ENCODE data around the gene KRT13. TPM values are rescaled to one million over a fixed set of nuclear protein-coding genes. Genes with fewer than 3 reads are reported as not detected.

The KRT13 gene
- total and polyA plus RNA-seq, 7 experiments from 2014 or later: not detected

- POLR2A ChIA-PET: no interaction called here
- Mint-ChIP-seq H3K27me3 (peaks cover 0 to 3% (median 0%) of the 10 kb centered on the region in 5 donors), H3K4me3 (no peak overlapping the region), H3K27ac (no peak overlapping the region), H3K9me3 (peaks cover 0 to 14% (median 4%) of the 10 kb centered on the region in 11 donors), H3K4me1 (no peaks in the 10 kb centered on the region), H3K36me3 (peaks cover 0 to 7% (median 0%) of the 10 kb centered on the region in 5 donors)
- no peaks in the 10 kb centered on the region for H3K36me3 ChIP-seq (ENCODE audit: control insufficient read depth in 2 of 3, insufficient read depth in 3 of 3, low read length in 3 of 3)
- no peak overlapping the region for H3K27ac ChIP-seq (ENCODE audit: low read depth, low read length)
- no peaks in the 10 kb centered on the region for H3K9me3 ChIP-seq (ENCODE audit: control insufficient read depth in 2 of 3, low read length in 3 of 3)
- DNase-seq: no peak
- intact Hi-C loops (cut with micrococcal nuclease): no loop called here
- no peak for ATAC-seq
- H3K4me3 ChIP-seq (ENCODE audit: low read length): no peak overlapping the region
- H3K4me1 ChIP-seq (ENCODE audit: control insufficient read depth in 2 of 2, insufficient read depth in 2 of 2, low read length in 2 of 2): no peaks in the 10 kb centered on the region
- CTCF ChIA-PET: no interaction called here
- no peaks in the 10 kb centered on the region for H3K27me3 ChIP-seq (ENCODE audit: control insufficient read depth in 2 of 2, insufficient read depth in 2 of 2, low read length in 2 of 2)
These were observed 40.7 kb downstream of the KRT13 start for GRCh38 chr17:41464682-41465081.

- intact Hi-C loops (cut with micrococcal nuclease): no loop called here
- DNase-seq (no peak), ATAC-seq (no peak)
- H3K9me3 Mint-ChIP-seq: peaks cover 0 to 14% (median 4%) of the 10 kb centered on the region in 11 donors
- H3K36me3 Mint-ChIP-seq: peaks cover 0 to 7% (median 0%) of the 10 kb centered on the region in 5 donors
- H3K4me1 Mint-ChIP-seq: no peaks in the 10 kb centered on the region
- CTCF ChIA-PET: no interaction called here
- Histone ChIP-seq H3K4me1 (ENCODE audit: control insufficient read depth in 2 of 2, insufficient read depth in 2 of 2, low read length in 2 of 2) (no peaks in the 10 kb centered on the region), H3K36me3 (ENCODE audit: control insufficient read depth in 2 of 3, insufficient read depth in 3 of 3, low read length in 3 of 3) (no peaks in the 10 kb centered on the region), H3K27ac (ENCODE audit: low read depth, low read length) (no peak overlapping the region), H3K27me3 (ENCODE audit: control insufficient read depth in 2 of 2, insufficient read depth in 2 of 2, low read length in 2 of 2) (no peaks in the 10 kb centered on the region), H3K9me3 (ENCODE audit: control insufficient read depth in 2 of 3, low read length in 3 of 3) (no peaks in the 10 kb centered on the region), H3K4me3 (ENCODE audit: low read length) (no peak overlapping the region)
- H3K27ac Mint-ChIP-seq: no peak overlapping the region
- H3K27me3 Mint-ChIP-seq: peaks cover 0 to 3% (median 0%) of the 10 kb centered on the region in 5 donors
- POLR2A ChIA-PET: no interaction called here
- no peak overlapping the region for H3K4me3 Mint-ChIP-seq
These were observed 41.2 kb downstream of the KRT13 start for GRCh38 chr17:41464173-41464572.

DNA sequence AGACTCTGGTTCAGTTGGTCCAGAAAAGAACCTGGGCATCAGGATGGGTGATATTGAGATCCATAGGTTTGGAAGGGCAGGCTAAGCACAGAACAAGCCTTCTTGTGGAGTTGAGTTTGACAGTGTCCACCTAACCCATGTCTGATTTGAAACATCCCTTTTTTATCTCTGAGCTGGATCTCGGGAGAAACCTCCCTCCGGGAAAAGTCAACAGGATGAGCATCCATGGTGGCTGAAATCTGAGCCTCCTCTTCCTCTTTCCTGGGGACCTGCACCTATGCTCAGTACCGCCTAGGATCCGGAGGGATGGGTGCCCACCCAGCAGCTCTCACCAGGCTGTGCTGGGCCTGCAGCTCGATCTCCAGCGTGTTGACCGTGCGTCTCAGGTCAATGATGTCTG is 41.7 kb downstream of the KRT13 start:
- Mint-ChIP-seq H3K27ac (no peak overlapping the region), H3K36me3 (peaks cover 0 to 6% (median 0%) of the 10 kb centered on the region in 5 donors), H3K4me1 (no peaks in the 10 kb centered on the region), H3K27me3 (peaks cover 0 to 3% (median 0%) of the 10 kb centered on the region in 5 donors), H3K9me3 (peaks cover 0 to 13% (median 4%) of the 10 kb centered on the region in 11 donors), H3K4me3 (no peak overlapping the region)
- intact Hi-C loops (cut with micrococcal nuclease): no loop called here
- Histone ChIP-seq H3K36me3 (ENCODE audit: control insufficient read depth in 2 of 3, insufficient read depth in 3 of 3, low read length in 3 of 3) (no peaks in the 10 kb centered on the region), H3K4me3 (ENCODE audit: low read length) (no peak overlapping the region), H3K9me3 (ENCODE audit: control insufficient read depth in 2 of 3, low read length in 3 of 3) (no peaks in the 10 kb centered on the region), H3K27me3 (ENCODE audit: control insufficient read depth in 2 of 2, insufficient read depth in 2 of 2, low read length in 2 of 2) (no peaks in the 10 kb centered on the region), H3K27ac (ENCODE audit: low read depth, low read length) (no peak overlapping the region), H3K4me1 (ENCODE audit: control insufficient read depth in 2 of 2, insufficient read depth in 2 of 2, low read length in 2 of 2) (no peaks in the 10 kb centered on the region)
- ChIA-PET CTCF (interaction anchor here (0.6 kb wide), 1 partner anchor 444 kb away, joined by 3 read pairs; no protein-coding TSS in a partner anchor), POLR2A (no interaction called here)
- no peak for ATAC-seq
- DNase-seq: no peak

GRCh38 chr17:41462705-41463104 is 42.7 kb downstream of the KRT13 start:
- ChIA-PET POLR2A (no interaction called here), CTCF (no interaction called here)
- no peaks in the 10 kb centered on the region for H3K9me3 ChIP-seq (ENCODE audit: control insufficient read depth in 2 of 3, low read length in 3 of 3)
- H3K27ac ChIP-seq (ENCODE audit: low read depth, low read length): no peak overlapping the region
- H3K4me1 Mint-ChIP-seq: no peaks in the 10 kb centered on the region
- no peaks in the 10 kb centered on the region for H3K4me1 ChIP-seq (ENCODE audit: control insufficient read depth in 2 of 2, insufficient read depth in 2 of 2, low read length in 2 of 2)
- no peaks in the 10 kb centered on the region for H3K27me3 ChIP-seq (ENCODE audit: control insufficient read depth in 2 of 2, insufficient read depth in 2 of 2, low read length in 2 of 2)
- peaks cover 0 to 4% (median 0%) of the 10 kb centered on the region in 5 donors for H3K27me3 Mint-ChIP-seq
- H3K4me3 ChIP-seq (ENCODE audit: low read length): no peak overlapping the region
- H3K36me3 ChIP-seq (ENCODE audit: control insufficient read depth in 2 of 3, insufficient read depth in 3 of 3, low read length in 3 of 3): no peaks in the 10 kb centered on the region
- intact Hi-C loops (cut with micrococcal nuclease): no loop called here
- ATAC-seq: no peak
- DNase-seq: no peak
- peaks cover 0 to 3% (median under 1%) of the 10 kb centered on the region in 11 donors for H3K9me3 Mint-ChIP-seq
- no peaks in the 10 kb centered on the region for H3K36me3 Mint-ChIP-seq
- H3K4me3 Mint-ChIP-seq: no peak overlapping the region
- H3K27ac Mint-ChIP-seq: no peak overlapping the region

DNA sequence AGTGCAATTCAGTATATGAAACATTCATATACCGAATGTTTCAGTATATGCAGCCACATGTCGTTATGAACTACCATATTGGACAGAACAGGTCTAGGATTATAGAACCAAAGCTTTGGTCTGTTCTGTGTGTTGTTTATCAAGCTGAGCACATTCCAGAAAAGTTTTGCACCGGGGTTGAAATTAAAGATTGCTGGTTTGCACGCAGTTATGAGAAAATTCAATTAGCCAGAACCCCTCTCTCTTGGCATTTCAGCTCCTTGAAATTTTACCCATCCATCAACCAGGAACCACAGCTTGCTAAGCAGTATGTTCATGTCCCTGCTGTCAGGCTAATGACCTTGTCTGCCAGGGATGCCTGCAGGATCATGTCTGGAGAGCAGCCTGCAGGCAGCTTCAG is 47.7 kb downstream of the KRT13 start:
- no peaks in the 10 kb centered on the region for H3K36me3 Mint-ChIP-seq
- ChIA-PET POLR2A (no interaction called here), CTCF (no interaction called here)
- H3K4me1 ChIP-seq (ENCODE audit: control insufficient read depth in 2 of 2, insufficient read depth in 2 of 2, low read length in 2 of 2): no peaks in the 10 kb centered on the region
- H3K9me3 Mint-ChIP-seq: peaks cover 0 to 3% (median 0%) of the 10 kb centered on the region in 11 donors
- H3K27me3 ChIP-seq (ENCODE audit: control insufficient read depth in 2 of 2, insufficient read depth in 2 of 2, low read length in 2 of 2): no peaks in the 10 kb centered on the region
- H3K4me3 ChIP-seq (ENCODE audit: low read length): no peak overlapping the region
- intact Hi-C loops (cut with micrococcal nuclease): no loop called here
- H3K27ac ChIP-seq (ENCODE audit: low read depth, low read length): no peak overlapping the region
- H3K9me3 ChIP-seq (ENCODE audit: control insufficient read depth in 2 of 3, low read length in 3 of 3): no peaks in the 10 kb centered on the region
- ATAC-seq: no peak
- peaks cover 0 to 11% (median 0%) of the 10 kb centered on the region in 5 donors for H3K27me3 Mint-ChIP-seq
- H3K4me1 Mint-ChIP-seq: no peaks in the 10 kb centered on the region
- DNase-seq: no peak
- H3K27ac Mint-ChIP-seq: no peak overlapping the region
- H3K4me3 Mint-ChIP-seq: no peak overlapping the region
- H3K36me3 ChIP-seq (ENCODE audit: control insufficient read depth in 2 of 3, insufficient read depth in 3 of 3, low read length in 3 of 3): no peaks in the 10 kb centered on the region

GRCh38 chr17:41456204-41456603 is 49.2 kb downstream of the KRT13 start:
- no peaks in the 10 kb centered on the region for H3K4me1 Mint-ChIP-seq

GRCh38 chr17:41455236-41455635 is 50.2 kb downstream of the KRT13 start:
- DNase-seq: no peak
- Histone ChIP-seq H3K9me3 (ENCODE audit: control insufficient read depth in 2 of 3, low read length in 3 of 3) (no peaks in the 10 kb centered on the region), H3K27me3 (ENCODE audit: control insufficient read depth in 2 of 2, insufficient read depth in 2 of 2, low read length in 2 of 2) (no peaks in the 10 kb centered on the region), H3K27ac (ENCODE audit: low read depth, low read length) (no peak overlapping the region), H3K4me3 (ENCODE audit: low read length) (no peak overlapping the region), H3K4me1 (ENCODE audit: control insufficient read depth in 2 of 2, insufficient read depth in 2 of 2, low read length in 2 of 2) (no peaks in the 10 kb centered on the region), H3K36me3 (ENCODE audit: control insufficient read depth in 2 of 3, insufficient read depth in 3 of 3, low read length in 3 of 3) (no peaks in the 10 kb centered on the region)
- intact Hi-C loops (cut with micrococcal nuclease): no loop called here
- peaks cover 0 to 20% (median under 1%) of the 10 kb centered on the region in 5 donors for H3K27me3 Mint-ChIP-seq
- no peak for ATAC-seq
- POLR2A ChIA-PET: no interaction called here
- no peaks in the 10 kb centered on the region for H3K36me3 Mint-ChIP-seq
- CTCF ChIA-PET: interaction anchor here (1.2 kb wide), 1 partner anchor 13 kb away, joined by 3 read pairs; no protein-coding TSS in a partner anchor
- H3K27ac Mint-ChIP-seq: no peak overlapping the region
- H3K4me3 Mint-ChIP-seq: no peak overlapping the region
- H3K9me3 Mint-ChIP-seq: peaks cover 0 to under 1% (median 0%) of the 10 kb centered on the region in 11 donors
- H3K4me1 Mint-ChIP-seq: no peaks in the 10 kb centered on the region

More at GRCh38 chr17:41456204-41456603, 49.2 kb downstream of the KRT13 start:
- no peak for ATAC-seq
- H3K9me3 Mint-ChIP-seq: peaks cover 0 to 3% (median 0%) of the 10 kb centered on the region in 11 donors
- no peak overlapping the region for H3K27ac Mint-ChIP-seq
- Histone ChIP-seq H3K36me3 (ENCODE audit: control insufficient read depth in 2 of 3, insufficient read depth in 3 of 3, low read length in 3 of 3) (no peaks in the 10 kb centered on the region), H3K9me3 (ENCODE audit: control insufficient read depth in 2 of 3, low read length in 3 of 3) (no peaks in the 10 kb centered on the region), H3K4me3 (ENCODE audit: low read length) (no peak overlapping the region), H3K27ac (ENCODE audit: low read depth, low read length) (no peak overlapping the region), H3K4me1 (ENCODE audit: control insufficient read depth in 2 of 2, insufficient read depth in 2 of 2, low read length in 2 of 2) (no peaks in the 10 kb centered on the region), H3K27me3 (ENCODE audit: control insufficient read depth in 2 of 2, insufficient read depth in 2 of 2, low read length in 2 of 2) (no peaks in the 10 kb centered on the region)
- POLR2A ChIA-PET: no interaction called here
- no peak for DNase-seq
- H3K27me3 Mint-ChIP-seq: peaks cover 0 to 18% (median 0%) of the 10 kb centered on the region in 5 donors
- CTCF ChIA-PET: no interaction called here
- intact Hi-C loops (cut with micrococcal nuclease): no loop called here
- no peaks in the 10 kb centered on the region for H3K36me3 Mint-ChIP-seq
- no peak overlapping the region for H3K4me3 Mint-ChIP-seq
